NCI-H526 treated with DMSO at 0.1 percent for 48 hours (cell line): ENCODE data around the gene C5orf15.
"Not testable (repeated sequence)": the region's sequence is repeated elsewhere in the genome, so short reads cannot be mapped to it uniquely, and the experiment has no call there.

Source experiments
- DNase-seq: peaks from one replicate; lab custom pipeline; 2025; lab: John Stamatoyannopoulos, UW

Gene C5orf15

DNA sequence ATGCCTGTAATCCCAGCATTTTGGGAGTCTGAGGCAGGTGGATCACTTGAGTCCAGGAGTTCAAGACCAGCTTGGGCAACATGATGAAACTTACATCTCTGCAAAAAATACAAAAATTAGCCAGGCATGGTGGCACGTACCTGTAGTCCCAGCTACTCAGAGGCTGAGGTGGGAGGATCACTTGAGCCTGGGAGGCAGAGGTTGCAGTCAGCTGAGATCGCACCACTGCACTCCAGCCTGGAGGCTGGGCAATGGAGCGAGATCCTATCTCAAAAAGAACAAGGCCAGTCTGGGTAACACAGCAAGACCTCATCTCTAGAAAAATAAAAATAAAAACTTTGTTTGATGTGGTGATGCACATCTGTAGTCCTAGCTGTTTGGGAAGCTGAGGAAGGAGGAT is 30.8 kb downstream of the C5orf15 start:
- not testable (repeated sequence) for DNase-seq

DNA sequence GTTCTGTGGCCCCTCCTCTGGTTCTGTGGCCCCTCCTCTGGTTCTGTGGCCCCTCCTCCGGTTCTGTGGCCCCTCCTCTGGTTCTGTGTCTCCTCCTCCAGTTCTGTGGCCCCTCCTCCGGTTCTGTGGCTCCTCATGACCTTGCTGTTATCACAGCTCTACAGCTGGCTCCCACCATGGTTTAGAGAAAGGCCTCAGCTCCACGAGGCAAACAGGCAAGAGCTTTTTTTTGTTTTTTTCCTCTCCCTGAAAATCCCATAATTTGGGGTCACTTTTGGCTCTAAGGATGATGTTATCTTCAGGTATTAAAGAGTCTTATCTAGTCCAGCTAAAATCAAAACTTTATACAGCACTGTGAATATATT is 31.8 kb downstream of the C5orf15 start:
- no peak for DNase-seq

DNA sequence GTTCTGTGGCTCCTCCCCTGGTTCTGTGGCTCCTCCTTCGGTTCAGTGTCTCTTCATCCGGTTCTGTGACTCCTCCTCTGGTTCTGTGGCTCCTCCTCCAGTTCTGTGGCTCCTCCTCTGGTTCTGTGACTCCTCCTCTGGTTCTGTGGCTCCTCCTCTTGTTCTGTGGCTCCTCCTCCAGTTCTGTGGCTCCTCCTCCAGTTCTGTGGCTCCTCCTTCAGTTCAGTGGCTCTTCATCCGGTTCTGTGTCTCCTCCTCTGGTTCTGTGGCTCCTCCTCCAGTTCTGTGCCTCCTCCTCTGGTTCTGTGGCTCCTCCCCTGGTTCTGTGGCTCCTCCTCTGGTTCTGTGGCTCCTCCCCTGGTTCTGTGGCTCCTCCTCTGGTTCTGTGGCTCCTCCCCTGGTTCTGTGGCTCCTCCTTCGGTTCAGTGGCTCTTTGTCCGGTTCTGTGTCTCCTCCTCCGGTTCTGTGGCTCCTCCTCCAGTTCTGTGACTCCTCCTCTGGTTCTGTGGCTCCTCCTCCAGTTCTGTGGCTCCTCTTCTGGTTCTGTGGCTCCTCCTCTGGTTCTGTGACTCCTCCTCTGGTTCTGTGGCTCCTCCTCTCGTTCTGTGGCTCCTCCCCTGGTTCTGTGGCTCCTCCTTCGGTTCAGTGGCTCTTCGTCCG is 32.3 kb downstream of the C5orf15 start:
- not testable (repeated sequence) for DNase-seq

DNA sequence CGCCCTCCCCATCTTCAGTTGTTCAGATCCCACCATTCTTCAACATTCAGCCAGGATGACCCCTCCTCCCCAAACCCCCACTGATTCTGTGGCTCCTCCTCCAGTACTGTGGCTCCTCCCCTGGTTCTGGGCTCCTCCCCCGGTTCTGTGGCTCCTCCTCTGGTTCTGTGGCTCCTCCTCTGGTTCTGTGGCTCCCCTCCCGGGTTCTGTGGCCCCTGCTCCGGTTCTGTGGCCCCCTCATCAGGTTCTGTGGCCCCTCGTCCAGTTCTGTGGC is 32.8 kb downstream of the C5orf15 start:
- DNase-seq = no peak

DNA sequence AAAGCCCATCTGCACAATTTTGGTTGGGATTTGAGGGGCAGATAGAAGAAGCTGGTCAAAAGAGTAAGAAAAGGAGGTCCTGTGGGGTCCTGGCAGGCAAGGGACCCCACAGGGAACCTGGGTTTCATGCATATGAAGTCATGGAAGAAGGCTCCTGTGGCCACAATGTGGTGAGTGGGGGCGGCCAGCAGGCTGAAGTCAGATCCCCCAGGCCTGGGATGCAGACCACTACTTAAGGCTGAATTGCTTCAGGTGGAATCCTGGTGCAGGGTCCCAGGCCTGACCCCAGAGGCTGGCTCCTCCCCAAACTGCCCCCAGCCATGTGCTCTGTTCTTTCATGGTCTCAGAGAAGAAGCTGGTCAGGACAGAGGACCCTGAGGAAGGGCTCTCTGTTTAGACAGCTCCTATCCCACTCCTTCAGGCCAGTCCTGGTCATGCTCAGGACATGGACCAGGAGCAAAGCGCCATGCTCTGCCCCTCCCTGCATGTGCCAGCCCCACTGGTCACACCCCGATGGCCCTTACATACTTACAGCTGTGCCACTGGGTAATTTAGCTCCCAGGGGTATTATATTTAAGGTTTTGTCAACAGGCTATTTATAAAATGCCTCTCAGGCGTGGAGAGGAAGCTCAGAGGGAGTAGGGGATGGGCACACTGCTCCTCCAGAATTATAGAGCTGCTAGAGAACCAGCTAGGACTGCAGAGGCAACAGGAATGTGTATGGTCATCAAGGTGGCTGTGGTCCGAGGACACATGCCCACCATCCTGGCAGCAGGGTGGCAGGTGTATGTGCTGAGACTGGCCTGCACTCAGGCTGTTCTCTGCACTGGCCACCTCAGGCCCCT is 33.4 kb downstream of the C5orf15 start:
- no peak for DNase-seq

DNA sequence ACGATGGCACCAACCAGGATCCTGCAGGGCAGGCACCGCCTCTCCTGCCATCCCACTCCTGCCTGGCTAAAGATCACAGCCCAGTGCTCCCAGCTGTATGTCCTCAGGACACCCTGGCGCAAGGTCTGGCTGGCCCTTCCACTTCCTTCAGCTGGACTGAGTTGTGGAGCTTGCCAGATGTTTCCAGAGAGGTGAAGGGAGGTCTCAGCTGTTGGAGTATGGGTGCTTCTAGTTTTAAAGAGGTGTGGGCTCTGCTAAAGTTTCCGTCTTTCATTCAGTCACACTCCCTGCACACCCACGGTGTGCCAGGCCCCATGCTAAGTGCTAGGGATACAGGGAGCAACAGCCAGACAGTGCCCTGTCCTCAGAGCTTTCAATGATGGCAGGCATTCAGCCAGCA is 34.1 kb downstream of the C5orf15 start:
- no peak for DNase-seq

DNA sequence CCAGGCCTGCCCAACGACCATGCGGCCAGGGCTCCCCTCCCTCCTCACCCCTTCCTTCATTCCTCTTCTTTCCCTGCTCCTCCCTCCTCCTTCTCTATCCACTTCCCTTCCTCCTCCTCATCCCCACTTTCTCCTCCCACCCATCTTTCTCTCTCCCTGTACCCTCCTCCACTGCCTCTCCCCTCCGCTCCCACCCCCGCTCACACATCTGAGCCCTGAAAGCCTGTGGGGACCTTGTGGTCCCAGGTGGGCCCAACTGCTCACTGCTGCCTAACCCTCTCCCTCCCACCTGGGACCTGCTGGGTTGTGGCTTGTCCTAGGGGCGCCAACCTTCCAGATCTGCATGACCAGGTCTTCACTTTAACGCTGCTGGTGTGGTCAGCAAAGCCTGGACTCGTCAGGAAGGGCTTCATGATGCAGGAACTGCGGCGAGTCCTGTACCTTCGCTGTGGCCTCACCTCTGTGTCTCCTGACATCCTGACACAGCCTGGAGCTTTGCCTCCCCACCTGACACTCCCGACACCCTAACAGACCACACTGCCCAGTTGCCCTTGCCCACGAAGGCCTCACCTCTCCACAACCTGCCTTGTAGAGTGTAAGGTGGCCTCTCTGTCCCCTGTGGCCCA is 34.6 kb downstream of the C5orf15 start:
- no peak for DNase-seq

DNA sequence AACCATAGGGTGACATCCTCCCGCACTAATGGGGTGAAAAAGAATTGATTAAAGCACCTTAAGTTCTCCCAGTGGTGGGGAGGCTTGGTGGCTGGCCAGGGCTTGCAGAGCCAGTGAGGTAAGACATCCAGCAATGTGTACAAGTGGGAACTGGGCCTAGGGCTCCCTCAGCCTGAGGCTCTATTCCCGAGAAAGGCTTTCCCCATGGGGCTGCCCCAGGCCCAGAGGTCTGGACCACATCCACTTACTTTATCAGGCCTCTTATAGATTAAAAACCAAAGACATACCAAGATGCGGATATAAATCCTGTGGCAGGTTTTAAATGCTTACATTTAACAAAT is 35.3 kb downstream of the C5orf15 start:
- DNase-seq = no peak

DNA sequence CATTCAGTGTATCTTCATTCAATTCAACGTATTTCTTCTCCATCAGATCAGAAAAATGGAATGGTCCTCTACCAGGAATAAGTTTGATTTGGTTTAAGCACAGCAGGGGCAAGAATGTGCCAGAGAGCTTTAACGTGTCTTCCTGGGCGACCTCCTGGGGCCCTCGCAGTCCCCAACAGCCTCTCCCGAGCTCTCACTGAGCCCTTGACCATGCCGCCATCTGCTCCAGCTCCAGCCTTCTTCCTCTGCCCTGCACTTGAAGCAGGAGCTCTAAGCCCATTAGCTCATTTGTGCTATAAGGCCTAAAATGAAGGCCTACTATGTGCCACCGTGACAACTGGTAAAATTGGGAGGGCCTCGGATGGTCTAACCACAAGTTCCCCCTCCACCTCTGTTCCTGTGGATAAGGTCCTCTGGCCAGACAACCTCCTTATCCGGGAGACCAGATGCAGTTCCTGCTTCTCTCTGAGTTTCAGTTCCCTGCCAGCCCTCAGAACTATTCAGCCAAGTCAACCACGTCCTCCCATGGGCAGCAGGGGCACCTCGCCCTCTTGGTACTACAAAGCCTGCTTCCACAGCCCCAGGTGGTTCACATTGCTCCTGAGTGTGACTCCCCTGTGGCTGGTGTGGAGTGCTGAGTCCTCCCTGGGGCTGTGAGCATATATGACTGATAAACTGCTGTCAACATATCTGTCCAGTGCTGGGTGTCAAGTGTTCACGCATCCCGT is 35.8 kb downstream of the C5orf15 start:
- DNase-seq = no peak

DNA sequence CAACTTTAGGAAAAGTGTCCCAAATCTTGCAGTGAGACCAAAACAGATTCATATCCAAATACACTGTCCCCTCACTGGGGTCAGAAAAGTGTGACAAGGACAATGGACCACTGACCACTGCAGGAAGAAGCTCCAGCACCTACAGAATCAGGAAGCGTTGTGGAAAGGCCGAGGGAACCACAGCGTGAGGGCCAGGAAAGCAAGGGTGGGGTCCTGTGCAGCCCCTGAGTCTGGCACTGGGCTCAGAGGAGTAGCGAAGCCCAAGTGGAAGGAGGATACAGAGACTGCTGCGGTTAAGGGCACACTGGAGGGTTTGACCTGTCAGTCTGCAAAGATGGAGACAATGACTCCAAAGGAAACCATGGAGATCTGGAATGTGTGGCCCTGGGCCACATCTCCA is 36.9 kb downstream of the C5orf15 start:
- DNase-seq = no peak

DNA sequence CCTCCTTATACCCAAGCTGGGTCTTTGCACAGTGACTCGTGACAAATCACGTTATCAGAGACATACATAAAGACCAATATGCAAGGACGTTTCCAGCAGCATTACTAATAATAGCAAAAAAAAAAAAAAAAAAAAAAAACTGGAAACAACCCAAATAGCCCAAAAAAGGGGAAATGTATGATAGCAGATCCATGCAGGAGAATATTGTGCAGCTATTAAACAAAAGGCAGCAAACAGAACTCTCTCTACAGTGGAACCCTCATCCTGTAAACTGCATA is 37.7 kb downstream of the C5orf15 start:
- no peak for DNase-seq

DNA sequence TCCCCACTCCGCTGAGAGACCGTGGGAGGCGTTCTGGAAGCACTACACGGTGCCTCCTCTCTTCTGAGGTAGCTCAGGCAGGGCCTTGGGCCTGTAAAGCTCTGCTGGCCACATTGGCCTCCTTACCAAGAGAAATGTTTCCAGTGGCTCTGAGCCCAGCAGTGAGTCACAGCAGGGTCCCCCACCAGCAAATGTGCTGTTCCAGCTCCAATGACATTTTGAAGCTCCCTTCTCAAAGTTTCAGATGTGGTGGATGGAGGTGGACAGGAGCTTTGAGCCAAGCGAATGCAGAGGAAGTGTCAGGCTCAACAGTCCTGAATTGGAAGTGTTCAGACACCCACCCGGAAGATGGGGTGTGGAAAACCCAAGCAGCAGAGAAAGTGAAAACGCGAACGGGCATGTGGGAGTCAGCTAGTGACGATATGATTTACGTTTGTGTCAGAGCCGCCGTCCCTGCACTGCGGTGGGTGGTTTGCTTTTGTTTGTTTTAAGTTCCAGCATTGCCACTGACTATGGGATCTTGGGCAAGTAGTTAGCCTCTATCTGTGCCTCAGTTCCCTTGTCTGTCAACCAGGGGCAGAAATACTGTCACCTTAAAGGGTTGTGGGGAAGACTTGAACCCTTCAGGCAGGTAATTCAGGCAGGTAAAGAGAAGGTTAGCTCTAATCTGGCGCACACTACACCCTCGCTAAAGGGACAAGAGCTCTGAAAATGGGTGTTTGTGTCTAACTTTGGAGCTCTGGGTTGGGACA is 38.2 kb downstream of the C5orf15 start:
- no peak for DNase-seq

DNA sequence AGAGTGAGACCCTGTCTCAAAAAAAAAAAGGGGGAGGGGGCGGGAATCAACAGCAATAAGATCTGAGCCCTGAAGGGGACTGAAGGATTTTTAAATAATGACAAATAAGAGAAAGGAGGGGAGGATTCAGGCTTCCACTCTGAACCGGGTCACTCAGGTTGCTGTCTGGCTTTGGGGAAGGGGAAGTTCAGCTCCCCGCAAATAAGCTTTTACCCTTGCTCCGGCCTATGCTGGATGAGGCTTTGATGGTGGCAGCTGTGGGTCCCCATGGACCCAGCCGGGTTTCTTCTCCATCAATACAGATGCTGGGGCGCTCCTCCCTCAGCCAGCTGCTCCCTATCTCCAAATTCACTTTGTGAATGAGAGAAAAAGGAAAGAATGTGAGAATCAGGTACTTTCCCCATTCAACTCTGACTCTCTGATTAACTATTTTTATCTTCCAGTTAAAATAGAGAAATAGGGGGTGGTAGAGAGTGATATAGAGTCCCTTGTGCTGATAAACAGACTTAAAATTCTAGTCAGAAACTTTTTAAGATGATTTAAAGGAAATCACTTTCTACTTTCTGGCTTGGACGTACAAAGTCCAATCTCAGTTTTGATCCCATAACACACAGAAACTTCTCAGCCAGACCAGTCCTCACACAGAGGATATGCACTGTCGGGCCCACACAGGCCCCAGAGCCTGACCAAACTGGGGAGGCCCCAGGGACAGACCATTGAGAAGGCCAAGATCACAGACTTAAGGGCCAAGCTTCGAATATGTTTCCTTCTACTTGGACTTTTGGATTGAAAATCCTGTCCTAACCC is 39.6 kb downstream of the C5orf15 start:
- DNase-seq = no peak

DNA sequence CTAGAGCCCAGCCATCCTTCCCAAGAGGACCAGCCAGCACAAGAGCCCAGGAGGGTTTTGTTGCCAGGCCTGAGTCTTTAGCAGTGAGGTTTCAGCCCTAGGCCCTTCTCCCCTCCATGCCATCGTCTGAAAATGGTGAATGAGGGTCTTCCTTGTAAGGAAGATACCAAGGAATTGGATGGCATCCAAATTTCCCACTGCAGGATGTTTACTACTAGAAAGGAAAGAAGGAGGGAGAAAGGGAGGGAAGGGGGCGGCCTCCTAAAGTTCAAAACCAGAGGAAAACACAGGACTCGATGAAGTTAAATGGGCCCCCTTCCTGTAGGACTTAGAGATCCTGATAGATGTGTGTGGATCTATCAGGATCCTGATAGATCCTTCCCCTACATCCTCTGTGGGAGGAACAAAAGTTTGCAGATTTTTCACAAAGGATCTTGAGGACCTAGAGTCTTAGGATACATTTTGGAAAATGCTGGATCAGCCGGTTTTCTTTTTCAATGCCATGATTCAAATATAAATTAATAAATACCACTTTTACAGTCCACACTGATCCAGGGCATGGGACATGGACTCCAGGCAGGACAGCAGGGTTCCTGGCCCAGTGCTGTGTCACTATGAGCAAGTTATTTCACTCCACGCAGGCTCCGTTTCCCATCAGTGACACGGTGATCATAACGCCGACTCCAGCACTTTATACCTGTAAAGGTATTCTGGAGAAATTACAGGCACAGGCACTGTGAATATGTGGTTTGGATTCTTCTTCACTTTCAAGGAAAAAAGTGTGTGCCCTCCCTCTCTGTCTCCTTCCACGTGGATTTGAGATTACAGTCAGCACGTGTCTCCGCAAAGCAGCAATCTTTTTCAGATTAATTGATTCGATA is 40.9 kb downstream of the C5orf15 start:
- DNase-seq = no peak

DNA sequence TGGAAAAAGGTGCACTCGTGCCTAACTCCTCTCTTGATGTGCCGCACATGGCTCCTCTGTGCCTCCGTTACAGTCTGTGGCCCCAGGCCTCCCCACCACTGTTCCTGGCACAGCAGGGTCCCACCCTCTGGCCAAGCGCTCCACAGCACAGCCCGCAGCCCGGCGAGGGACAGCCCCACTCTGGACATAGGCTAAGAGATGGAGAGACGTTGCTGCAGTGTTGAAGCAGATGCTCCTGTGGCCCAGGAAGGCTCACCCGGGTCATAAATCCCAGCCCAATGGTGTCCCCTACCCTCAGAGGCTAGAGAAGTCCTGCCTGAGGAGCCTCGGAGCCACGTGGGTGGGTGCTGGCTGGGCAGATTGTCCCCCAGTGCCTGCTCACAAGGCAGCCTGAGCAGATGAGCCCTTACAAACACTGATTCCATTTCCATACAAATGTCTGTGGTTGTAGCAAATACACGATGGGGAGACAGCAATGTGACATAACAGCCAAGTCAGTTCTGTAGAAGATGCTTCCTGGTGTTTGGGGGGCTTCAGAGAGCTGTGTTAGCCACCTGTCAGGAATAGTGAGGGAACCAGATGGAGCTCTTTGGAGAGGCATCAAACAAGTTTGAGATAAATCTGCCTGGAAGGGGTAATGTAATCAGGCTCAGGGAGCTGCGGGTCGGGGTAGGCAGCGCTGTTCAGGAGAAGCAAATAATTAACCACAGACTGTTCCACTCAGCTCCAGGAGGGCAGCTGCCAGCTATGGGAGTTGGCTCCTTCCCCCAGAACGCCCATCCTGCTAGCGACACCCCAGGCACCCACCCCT is 41.7 kb downstream of the C5orf15 start:
- peak; percentile 4 for DNase-seq

DNA sequence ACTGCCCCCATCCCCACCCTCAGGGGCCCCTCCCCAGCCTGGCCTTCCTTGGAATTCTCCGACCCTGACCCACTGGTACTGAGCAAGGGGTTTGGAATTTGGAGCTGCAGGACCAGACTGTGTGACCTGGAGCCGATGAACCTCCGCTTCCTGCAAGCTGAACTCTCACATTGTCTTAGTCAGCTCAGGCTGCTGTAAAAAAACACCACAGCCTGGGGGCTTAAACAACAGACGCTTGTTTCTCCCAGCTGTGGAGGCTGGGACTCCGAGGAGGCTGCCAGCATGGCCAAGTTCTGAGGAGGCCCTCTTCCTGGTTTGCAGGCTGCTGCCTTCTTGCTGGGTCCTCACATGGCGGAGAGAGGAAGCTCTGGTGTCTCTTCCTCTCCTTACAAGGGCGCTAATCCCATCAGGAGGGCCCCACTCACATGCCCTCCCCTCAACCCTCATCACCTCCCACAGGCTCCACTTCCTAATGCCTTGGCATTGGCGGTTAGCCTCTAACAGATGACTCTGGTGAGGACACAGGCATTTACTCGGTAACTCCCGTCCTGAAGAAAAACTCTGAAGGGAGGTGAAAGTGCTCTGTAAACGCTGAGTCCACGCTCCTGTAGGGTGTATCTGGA is 42.4 kb downstream of the C5orf15 start:
- DNase-seq = no peak

DNA sequence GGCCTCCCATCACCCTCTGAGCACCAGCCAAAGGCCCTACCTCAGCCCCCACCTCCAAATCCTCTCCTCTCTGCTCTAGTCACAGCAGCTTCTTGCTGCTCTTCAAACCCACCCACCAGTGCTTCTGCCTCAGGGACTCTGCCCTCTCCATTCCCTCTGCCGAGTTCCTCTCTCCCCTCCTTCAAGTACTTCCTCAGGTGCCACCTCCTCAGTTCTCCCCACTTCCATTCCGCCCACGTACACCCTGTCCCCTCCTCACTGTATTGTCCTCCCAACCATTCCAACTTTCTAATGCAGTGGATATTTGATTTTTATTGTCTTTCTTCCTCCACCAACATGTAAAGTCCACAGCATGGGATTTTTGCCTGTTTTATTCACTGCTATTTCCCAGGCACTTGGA is 43.2 kb downstream of the C5orf15 start:
- no peak for DNase-seq

DNA sequence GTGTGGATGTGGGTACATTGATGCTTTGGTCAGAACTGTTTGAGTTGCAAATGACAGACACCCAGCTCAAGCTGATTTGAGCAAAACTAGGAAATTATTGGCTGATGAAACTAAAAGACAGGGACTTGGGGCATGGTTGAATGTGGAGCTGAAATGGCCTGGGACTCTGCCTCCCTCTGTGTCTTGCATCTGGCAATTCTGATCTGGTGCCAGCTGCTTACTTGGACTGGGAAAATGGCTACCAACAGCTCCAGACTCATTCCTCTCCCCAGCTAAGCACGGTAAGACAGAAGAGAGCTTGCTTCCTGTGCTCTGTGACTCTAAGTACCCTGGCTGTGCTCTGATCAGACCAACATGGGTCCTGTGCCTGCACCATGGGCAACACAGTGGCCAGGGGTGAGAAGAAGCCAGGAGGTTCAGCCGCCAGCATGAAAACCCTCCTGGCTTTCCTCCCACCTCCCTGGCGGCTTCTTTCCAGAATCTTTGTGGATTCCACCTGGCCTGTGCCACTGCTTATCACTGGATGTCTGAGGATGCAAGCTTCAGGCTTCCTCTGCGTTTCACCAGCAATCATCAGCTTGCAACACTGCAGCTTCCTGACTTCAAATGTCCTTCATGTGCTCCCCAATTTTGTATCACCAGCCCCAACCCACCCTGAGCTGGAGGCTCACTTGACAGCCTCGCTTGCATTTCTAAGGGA is 44.1 kb downstream of the C5orf15 start:
- DNase-seq = no peak

DNA sequence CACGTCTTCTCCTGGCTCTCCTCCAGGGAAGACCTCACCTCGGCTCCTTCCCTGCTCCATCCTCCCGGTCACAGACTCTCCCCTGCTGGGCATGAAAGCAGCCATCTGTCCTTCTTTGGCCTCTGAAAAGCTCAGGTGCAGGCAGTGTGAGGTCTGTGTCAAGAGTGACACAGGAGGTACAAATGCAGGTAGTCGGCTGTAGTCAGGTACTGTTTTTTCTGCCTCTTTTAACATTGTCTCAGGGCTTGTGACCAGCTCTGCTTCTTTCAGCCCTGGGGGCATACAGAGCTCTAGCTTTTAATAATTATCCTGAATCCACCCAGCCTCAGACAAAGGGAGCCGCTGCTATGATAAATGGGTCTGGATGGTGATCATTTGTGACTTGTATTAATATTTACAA is 46.4 kb downstream of the C5orf15 start:
- no peak for DNase-seq
